H9 (cell line): ENCODE measurements around the gene LRP5. TPM values are rescaled to one million over a fixed set of nuclear protein-coding genes. Genes with fewer than 3 reads are reported as not detected.

Source experiments
- DNase-seq: peaks from one replicate; pipeline ENCODE4 v3.0.0-alpha.2; 2017
- H2AFZ ChIP-seq: one replicate; pipeline ENCODE4 v1.6.1; 2013; ENCODE audit warnings: mild to moderate bottlenecking, low read length, control low read depth, moderate library complexity
- H2AK5ac ChIP-seq: 2 replicates; pipeline ENCODE4 v1.6.1; 2013; ENCODE audit warnings: low read length, control low read depth, mixed read lengths; ENCODE audit not compliant: insufficient read length
- H2BK120ac ChIP-seq: one replicate; pipeline ENCODE4 v1.6.1; 2013; ENCODE audit warnings: low read depth, mild to moderate bottlenecking, low read length, control low read depth, inconsistent platforms; ENCODE audit not compliant: poor library complexity, severe bottlenecking
- H2BK12ac ChIP-seq: 2 replicates; pipeline ENCODE4 v1.6.1; 2013; ENCODE audit warnings: low read length, control low read depth, mixed read lengths, low read depth; ENCODE audit not compliant: insufficient read length
- H2BK15ac ChIP-seq: 2 replicates; pipeline ENCODE4 v1.6.1; 2013; ENCODE audit warnings: low read depth, low read length, control low read depth
- H2BK20ac ChIP-seq: one replicate; pipeline ENCODE4 v1.6.1; 2013; ENCODE audit warnings: low read depth, mild to moderate bottlenecking, low read length, control low read depth, inconsistent platforms; ENCODE audit not compliant: poor library complexity, severe bottlenecking
- H2BK5ac ChIP-seq: 2 replicates; pipeline ENCODE4 v1.6.1; 2013; ENCODE audit warnings: low read length, control low read depth, mixed read lengths; ENCODE audit not compliant: insufficient read length
- H3K14ac ChIP-seq: 2 replicates; pipeline ENCODE4 v1.6.1; 2013; ENCODE audit warnings: low read length, control low read depth; ENCODE audit not compliant: insufficient read depth
- H3K18ac ChIP-seq: 2 replicates; pipeline ENCODE4 v1.6.1; 2013; ENCODE audit warnings: low read depth, mild to moderate bottlenecking, mixed read lengths, low read length, control low read depth; ENCODE audit not compliant: insufficient read length
- H3K23ac ChIP-seq: 2 replicates; pipeline ENCODE4 v1.6.1; 2013; ENCODE audit warnings: low read length, control low read depth, mixed read lengths, low read depth; ENCODE audit not compliant: insufficient read length
- H3K23me2 ChIP-seq: 2 replicates; pipeline ENCODE4 v1.6.1; 2013; ENCODE audit warnings: low read depth, mild to moderate bottlenecking, mixed read lengths, low read length, control low read depth; ENCODE audit not compliant: insufficient read length, poor library complexity, severe bottlenecking
- H3K27ac ChIP-seq: 2 replicates; pipeline ENCODE4 v1.5.1; 2013; ENCODE audit warnings: low read length, control low read depth, mixed read lengths, low read depth; ENCODE audit not compliant: insufficient read length
- H3K27me3 ChIP-seq: 2 replicates; pipeline ENCODE4 v1.6.1; 2013; ENCODE audit warnings: low read length, control low read depth, inconsistent platforms; ENCODE audit not compliant: insufficient read depth
- H3K4ac ChIP-seq: 2 replicates; pipeline ENCODE4 v1.6.1; 2013; ENCODE audit warnings: low read depth, mild to moderate bottlenecking, control low read depth, inconsistent platforms, low read length, moderate library complexity
- H3K4me1 ChIP-seq: 2 replicates; pipeline ENCODE4 v1.6.1; 2013; ENCODE audit warnings: low read length, control low read depth, inconsistent platforms; ENCODE audit not compliant: insufficient read depth
- H3K4me2 ChIP-seq: 2 replicates; pipeline ENCODE4 v1.6.1; 2013; ENCODE audit warnings: low read length, control low read depth, mixed read lengths; ENCODE audit not compliant: insufficient read length, insufficient read depth
- H3K56ac ChIP-seq: 2 replicates; pipeline ENCODE4 v1.6.1; 2013; ENCODE audit warnings: low read depth, mild to moderate bottlenecking, mixed read lengths, low read length, control low read depth; ENCODE audit not compliant: insufficient read length
- H3K79me1 ChIP-seq: 2 replicates; pipeline ENCODE4 v1.6.1; 2013; ENCODE audit warnings: low read depth, mild to moderate bottlenecking, moderate library complexity, low read length, control low read depth, inconsistent platforms; ENCODE audit not compliant: insufficient read depth, poor library complexity, severe bottlenecking
- H3K79me2 ChIP-seq: 2 replicates; pipeline ENCODE4 v1.6.1; 2013; ENCODE audit warnings: low read length, control low read depth, inconsistent platforms; ENCODE audit not compliant: insufficient read depth
- H3K9ac ChIP-seq: 2 replicates; pipeline ENCODE4 v1.6.1; 2013; ENCODE audit warnings: low read length, control low read depth, mixed read lengths; ENCODE audit not compliant: insufficient read length; ENCODE audit errors: extremely low read depth
- H3K9me3 ChIP-seq: one replicate; pipeline ENCODE4 v1.6.1; 2013; ENCODE audit warnings: low read depth, low read length, inconsistent platforms; ENCODE audit not compliant: control insufficient read depth
- H3T11ph ChIP-seq: one replicate; pipeline ENCODE4 v1.6.1; 2013; ENCODE audit warnings: mild to moderate bottlenecking, low read length, control low read depth, inconsistent platforms
- H4K20me1 ChIP-seq: one replicate; pipeline ENCODE4 v1.6.1; 2013; ENCODE audit not compliant: control insufficient read depth, insufficient read length, insufficient read depth
- H4K5ac ChIP-seq: 2 replicates; pipeline ENCODE4 v1.6.1; 2013; ENCODE audit warnings: low read depth, mild to moderate bottlenecking, mixed read lengths, low read length, control low read depth; ENCODE audit not compliant: insufficient read length
- H4K8ac ChIP-seq: replicated peaks from 2 replicates; pipeline ENCODE4 v1.6.1; 2013; ENCODE audit warnings: low read length, control low read depth, mixed read lengths, low read depth; ENCODE audit not compliant: insufficient read length
- H4K91ac ChIP-seq: 2 replicates; pipeline ENCODE4 v1.6.1; 2013; ENCODE audit warnings: low read depth, mild to moderate bottlenecking, moderate library complexity, mixed read lengths, low read length, control low read depth; ENCODE audit not compliant: insufficient read length
- H3K27ac Mint-ChIP-seq, 3 experiments: 2 replicates in 2 of 3; 3 replicates in 1 of 3; pipeline ENCODE4 v1.8.0; 2020 to 2021; ENCODE audit warnings: mixed read lengths in 3 of 3, mild to moderate bottlenecking in 1 of 3, moderate library complexity in 1 of 3
- H3K27me3 Mint-ChIP-seq: 2 replicates; pipeline ENCODE4 v1.8.0; 2021; ENCODE audit warnings: low read depth, mild to moderate bottlenecking, moderate library complexity, mixed read lengths
- H3K36me3 Mint-ChIP-seq, 3 experiments: 2 replicates in 2 of 3; 3 replicates in 1 of 3; pipeline ENCODE4 v1.8.0; 2020 to 2021; ENCODE audit warnings: low read depth in 3 of 3, mixed read lengths in 3 of 3; ENCODE audit not compliant: insufficient read depth in 1 of 3
- H3K4me1 Mint-ChIP-seq, 2 experiments: 2 replicates each; pipeline ENCODE4 v1.8.0; 2020; ENCODE audit warnings: mixed read lengths in 2 of 2
- H3K4me3 Mint-ChIP-seq, 2 experiments: 2 replicates in 1 of 2; 3 replicates in 1 of 2; pipeline ENCODE4 v1.8.0; 2020 to 2021; ENCODE audit warnings: mild to moderate bottlenecking in 2 of 2, mixed read lengths in 2 of 2, moderate library complexity in 1 of 2
- H3K9me3 Mint-ChIP-seq, 2 experiments: 2 replicates in 1 of 2; 3 replicates in 1 of 2; pipeline ENCODE4 v1.8.0; 2020; ENCODE audit warnings: mild to moderate bottlenecking in 2 of 2, mixed read lengths in 2 of 2, moderate library complexity in 1 of 2
- WGBS: extraction: QIAGEN DNeasy Blood & Tissue Kit; methylation state at CpG from one replicate; pipeline ENCODE4 v1.1.7; 2013; ENCODE audit warnings: missing lambda C conversion rate, low lambda C conversion rate, mixed read lengths; ENCODE audit not compliant: insufficient read length; ENCODE audit errors: extremely low coverage; 5-methylcytosine and 5-hydroxymethylcytosine counted together
- total RNA-seq: library from RNA; stranded (reverse); gene quantifications from 2 replicates; pipeline ENCODE4 v1.2.1, GENCODE V29; 2021
- TF ChIP-seq, protein P1 (sequence below): fragments of 200-600 bp; sonication (generic); conservative IDR thresholded peaks from 3 replicates; pipeline ENCODE4 v1.8.0; 2021; ENCODE audit warnings: antibody characterized with exemption, mild to moderate bottlenecking

LRP5 gene
- total RNA-seq, 1 experiment from 2014 or later: 38.4 TPM

- Histone ChIP-seq H4K5ac (no peak overlapping the region), H2BK20ac (no peak overlapping the region), H3K4ac (no peak overlapping the region), H2BK15ac (no peak overlapping the region), H3K27me3 (no peaks in the 10 kb centered on the region), H2AFZ (no peak overlapping the region), H3K9ac (no peak overlapping the region), H3K56ac (no peak overlapping the region), H2BK12ac (no peak overlapping the region), H3T11ph (no peak overlapping the region), H3K18ac (no peak overlapping the region), H3K23ac (no peak overlapping the region), H3K9me3 (no peaks in the 10 kb centered on the region), H4K91ac (no peak overlapping the region), H4K8ac (no peak overlapping the region), H3K4me2 (no peak overlapping the region), H3K79me1 (no peaks in the 10 kb centered on the region), H2BK5ac (no peak overlapping the region), H4K20me1 (no peaks in the 10 kb centered on the region), H2AK5ac (no peak overlapping the region), H3K79me2 (no peaks in the 10 kb centered on the region), H2BK120ac (no peak overlapping the region), H3K27ac (no peak overlapping the region), H3K4me1 (no peaks in the 10 kb centered on the region), H3K14ac (no peak overlapping the region), H3K23me2 (no peaks in the 10 kb centered on the region)
- H3K9me3 Mint-ChIP-seq: 0 out of 5 replicates have a peak, but pooled peaks cover 0 to 6% of the 10 kb centered on the region in 2 experiments
- H3K27ac Mint-ChIP-seq: peak overlapping the region in 2 of 3 experiments; percentile 77 to 87; a peak in 5 of 7 replicates
- no peak overlapping the region for H3K4me3 Mint-ChIP-seq
- peaks cover 0 to 6% of the 10 kb centered on the region in 2 experiments; a peak in 1 of 4 replicates for H3K4me1 Mint-ChIP-seq
- WGBS: no CpG with 5 or more reads among the region's 21 CpGs
- TF ChIP-seq, protein P1, sequence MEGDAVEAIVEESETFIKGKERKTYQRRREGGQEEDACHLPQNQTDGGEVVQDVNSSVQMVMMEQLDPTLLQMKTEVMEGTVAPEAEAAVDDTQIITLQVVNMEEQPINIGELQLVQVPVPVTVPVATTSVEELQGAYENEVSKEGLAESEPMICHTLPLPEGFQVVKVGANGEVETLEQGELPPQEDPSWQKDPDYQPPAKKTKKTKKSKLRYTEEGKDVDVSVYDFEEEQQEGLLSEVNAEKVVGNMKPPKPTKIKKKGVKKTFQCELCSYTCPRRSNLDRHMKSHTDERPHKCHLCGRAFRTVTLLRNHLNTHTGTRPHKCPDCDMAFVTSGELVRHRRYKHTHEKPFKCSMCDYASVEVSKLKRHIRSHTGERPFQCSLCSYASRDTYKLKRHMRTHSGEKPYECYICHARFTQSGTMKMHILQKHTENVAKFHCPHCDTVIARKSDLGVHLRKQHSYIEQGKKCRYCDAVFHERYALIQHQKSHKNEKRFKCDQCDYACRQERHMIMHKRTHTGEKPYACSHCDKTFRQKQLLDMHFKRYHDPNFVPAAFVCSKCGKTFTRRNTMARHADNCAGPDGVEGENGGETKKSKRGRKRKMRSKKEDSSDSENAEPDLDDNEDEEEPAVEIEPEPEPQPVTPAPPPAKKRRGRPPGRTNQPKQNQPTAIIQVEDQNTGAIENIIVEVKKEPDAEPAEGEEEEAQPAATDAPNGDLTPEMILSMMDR: no peak
- H3K27me3 Mint-ChIP-seq: no peaks in the 10 kb centered on the region; the same call in 1 of the 2 replicates
- peaks cover 22 to 32% (median 26%) of the 10 kb centered on the region in 3 experiments; a peak in 6 of 7 replicates for H3K36me3 Mint-ChIP-seq
- no peak for DNase-seq
These were observed 59.7 kb downstream of the LRP5 start for GRCh38 chr11:68372114-68372513.
